Epithelial cell of esophagus (primary cell): ENCODE data around the gene R3HDM2.

Experiments
- DNase-seq: peaks from one replicate; pipeline ENCODE4 v3.0.0; 2010; ENCODE audit warnings: low read depth
- H3K4me3 ChIP-seq: 2 replicates; pipeline ENCODE4 v1.5.1; 2011; ENCODE audit warnings: mild to moderate bottlenecking, low read length, control low read depth
- TF ChIP-seq, protein P1 (sequence below): IDR thresholded peaks from 2 replicates; pipeline ENCODE4 v1.5.1; 2011; ENCODE audit warnings: low read depth, mild to moderate bottlenecking, low read length, control low read depth, inconsistent platforms; ENCODE audit not compliant: insufficient read depth; ENCODE audit errors: missing control alignments

The R3HDM2 gene

DNA sequence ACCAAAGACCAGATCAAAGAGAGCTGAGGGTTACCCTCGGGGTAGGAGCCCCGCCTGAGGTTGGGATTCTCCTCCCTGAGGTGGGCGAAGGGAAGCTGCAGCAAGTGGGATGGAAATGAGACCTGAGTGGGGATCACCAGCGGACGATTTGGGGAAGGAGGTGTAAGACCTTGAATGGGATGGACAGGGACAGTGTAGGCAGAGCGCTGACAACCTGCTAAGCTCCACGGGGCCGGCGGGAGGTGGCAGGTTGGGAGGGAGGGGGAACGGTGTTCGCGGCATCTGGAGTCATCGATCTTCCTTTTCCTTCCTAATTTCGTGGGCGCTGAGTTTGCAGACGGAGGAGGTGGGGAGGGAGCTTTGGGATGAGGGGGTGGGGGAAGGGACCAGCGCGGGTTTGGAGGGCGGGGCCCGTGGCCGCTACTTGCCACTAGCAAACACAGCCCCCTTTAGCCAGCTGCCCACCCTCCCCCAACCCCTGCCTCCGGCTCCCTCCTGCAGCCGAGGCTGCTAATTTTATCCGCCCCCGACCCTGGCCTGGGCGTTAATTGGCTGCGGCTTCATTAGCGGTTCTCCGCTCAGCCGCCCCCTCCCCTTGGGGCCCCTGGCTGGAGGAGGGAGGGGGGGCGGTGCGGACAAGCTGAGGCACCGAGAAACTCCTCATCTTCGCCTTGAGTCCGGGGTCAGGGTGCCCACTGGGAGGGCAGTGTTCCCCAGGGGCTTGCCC lies 204.1 kb downstream of the R3HDM2 start:
- TF ChIP-seq, protein P1, sequence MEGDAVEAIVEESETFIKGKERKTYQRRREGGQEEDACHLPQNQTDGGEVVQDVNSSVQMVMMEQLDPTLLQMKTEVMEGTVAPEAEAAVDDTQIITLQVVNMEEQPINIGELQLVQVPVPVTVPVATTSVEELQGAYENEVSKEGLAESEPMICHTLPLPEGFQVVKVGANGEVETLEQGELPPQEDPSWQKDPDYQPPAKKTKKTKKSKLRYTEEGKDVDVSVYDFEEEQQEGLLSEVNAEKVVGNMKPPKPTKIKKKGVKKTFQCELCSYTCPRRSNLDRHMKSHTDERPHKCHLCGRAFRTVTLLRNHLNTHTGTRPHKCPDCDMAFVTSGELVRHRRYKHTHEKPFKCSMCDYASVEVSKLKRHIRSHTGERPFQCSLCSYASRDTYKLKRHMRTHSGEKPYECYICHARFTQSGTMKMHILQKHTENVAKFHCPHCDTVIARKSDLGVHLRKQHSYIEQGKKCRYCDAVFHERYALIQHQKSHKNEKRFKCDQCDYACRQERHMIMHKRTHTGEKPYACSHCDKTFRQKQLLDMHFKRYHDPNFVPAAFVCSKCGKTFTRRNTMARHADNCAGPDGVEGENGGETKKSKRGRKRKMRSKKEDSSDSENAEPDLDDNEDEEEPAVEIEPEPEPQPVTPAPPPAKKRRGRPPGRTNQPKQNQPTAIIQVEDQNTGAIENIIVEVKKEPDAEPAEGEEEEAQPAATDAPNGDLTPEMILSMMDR = no peak
- no peak overlapping the region for H3K4me3 ChIP-seq
- DNase-seq = no peak

DNA sequence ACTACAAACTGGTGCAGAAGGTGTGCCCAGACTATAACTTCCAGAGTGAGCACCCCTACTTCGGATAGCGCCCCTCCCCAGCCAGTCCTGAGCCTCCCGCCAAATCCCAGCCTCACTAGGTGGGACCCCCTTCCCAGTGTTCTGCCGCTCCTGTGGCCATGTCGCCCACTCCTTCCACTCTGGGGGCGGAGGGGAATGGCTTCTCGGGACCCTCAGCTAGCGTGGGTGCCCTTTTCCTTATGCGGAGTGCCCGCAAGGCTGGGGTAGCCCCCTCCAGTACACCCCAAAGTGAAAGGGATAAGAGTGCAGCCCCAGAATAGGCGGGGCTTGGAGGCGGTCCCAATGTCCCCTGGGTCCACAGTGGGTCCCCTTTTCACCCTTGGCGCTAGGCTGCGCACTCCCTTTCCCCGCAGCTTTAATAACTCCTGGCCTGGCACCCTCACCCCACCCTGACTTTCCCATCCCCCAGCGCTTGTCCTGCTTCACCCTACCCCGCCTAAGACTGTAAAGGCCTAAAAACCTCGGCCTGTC lies 205.1 kb downstream of the R3HDM2 start:
- no peak for DNase-seq
- H3K4me3 ChIP-seq = no peak overlapping the region
- TF ChIP-seq, protein P1 = no peak

- peak; percentile 40 for DNase-seq
- no peak overlapping the region for H3K4me3 ChIP-seq
- TF ChIP-seq, protein P1 = peak; percentile 11
Observed at GRCh38 chr12:57224973-57225679, 205.7 kb downstream of the R3HDM2 start.

DNA sequence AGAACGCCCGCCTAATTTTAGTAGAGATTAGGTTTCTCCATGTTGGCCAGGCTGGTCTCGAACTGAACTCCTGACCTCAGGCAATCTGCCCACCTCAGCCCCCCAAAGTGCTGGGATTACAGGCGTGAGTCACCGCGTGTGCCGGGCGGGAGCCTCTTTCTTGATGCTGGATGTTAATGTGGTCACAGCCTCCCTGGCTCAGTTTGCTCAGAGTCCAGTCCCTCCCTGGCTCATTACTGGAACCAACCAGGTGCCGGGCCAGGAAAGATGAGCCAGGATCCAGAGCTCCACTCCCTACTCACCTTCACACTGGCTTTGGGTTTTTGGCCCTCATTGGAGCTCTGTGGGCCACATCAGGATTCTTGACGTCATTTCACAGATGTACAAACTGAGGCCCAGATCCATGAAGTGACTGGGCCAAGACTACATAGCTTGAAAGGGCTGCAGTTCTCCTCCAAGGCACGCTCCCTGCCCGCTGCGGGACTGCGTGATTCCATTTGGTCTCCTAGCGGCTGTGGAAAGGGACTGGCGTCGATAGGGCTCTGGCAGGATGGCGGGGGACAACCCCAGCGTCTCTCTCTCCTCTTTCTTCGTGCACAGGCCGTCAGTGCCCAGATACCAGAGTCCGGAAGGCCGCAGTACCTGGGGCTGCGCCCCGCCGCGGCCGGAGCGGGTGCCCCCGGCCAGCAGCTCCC lies 206.4 kb downstream of the R3HDM2 start:
- TF ChIP-seq, protein P1 = no peak
- H3K4me3 ChIP-seq = no peak overlapping the region
- no peak for DNase-seq

DNA sequence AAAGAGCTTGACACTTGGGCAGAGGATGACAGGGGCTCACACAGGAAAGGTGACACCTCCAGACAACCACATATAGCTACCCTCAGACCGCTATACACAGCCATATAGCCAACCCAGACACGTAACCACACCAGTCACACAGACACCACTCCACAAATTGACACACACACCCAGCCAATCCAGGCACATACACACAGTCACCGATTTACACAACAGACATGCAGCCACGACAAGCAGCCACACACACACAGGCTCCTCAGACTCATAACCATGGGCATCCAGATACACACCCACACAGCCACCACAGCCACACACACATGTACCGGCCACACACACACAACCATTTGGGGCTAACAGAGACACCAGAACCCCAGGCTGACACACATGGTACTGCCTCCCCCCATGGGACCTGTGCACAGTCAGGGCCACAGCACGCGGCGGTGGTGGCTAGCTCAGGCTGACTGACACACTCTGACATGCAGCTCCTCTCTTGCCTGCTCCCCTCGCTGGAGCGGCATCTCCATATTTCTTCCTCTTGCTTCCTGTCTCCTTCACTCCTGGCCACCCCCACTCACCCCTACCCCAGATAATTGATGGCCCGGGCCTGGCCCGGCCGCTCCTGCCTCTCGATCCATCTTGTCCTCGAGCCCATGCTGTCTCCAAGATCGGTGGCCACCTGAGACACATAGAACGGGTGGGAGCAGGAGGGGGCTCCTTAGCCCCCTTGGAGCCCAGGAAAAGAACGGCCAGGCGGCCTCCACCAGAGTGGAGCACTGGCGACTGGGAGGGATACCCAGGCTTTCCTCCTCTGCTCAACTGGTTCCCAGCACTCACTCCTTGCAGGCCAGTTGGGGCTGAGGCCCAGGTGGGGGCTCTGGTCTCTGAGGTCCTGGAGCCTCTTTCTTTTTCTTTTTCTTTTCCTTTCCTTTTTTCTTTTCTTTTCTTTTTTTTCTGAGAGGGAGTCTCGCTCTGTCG lies 207.4 kb downstream of the R3HDM2 start:
- no peak overlapping the region for H3K4me3 ChIP-seq
- TF ChIP-seq, protein P1 = no peak
- no peak for DNase-seq

DNA sequence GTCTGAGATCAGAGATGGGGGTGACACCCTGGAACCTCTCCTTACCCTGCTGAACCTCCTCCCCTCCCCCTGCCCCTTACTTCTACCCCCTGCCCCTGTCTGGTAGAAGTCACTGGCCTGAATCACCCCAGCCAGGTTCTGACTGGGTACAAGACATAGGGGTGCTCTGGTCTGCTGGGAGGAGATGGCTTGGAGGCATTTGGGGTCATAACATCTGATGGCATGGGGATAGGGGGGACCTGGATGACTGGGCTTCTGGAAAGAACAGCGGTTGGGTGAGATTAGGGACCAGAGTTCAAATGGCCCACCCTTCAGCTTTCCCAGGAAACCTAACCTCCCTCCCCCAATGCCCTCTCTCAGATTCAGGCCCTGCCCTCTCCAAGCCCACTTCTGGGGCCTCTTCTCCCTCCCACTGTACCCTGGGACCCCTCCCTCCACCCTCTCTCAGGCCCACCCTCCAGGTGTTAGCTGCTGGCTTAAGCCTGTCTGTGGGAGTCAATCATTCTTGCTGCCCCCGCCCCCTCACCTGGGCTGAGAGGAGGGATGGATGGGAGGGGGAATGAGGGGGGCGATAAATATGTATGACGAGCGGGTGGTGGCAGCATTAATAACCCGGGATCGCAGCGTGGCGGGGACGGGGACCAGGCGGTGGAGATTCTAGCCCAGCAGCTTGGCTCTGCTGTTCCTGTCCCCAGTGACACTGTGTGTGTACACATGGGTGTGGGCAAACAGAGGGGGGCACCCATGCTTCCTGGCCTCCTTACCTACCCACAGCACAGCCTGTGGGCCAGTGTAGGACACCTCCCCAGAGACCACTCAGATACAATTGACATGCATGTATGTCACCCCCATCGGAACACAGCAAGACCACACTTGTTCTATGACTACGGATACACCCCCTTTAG lies 208.3 kb downstream of the R3HDM2 start:
- no peak overlapping the region for H3K4me3 ChIP-seq
- DNase-seq = no peak
- TF ChIP-seq, protein P1 = no peak
